C4-2B (cell line): Measurements from ENCODE around the gene NAAA.

Experiments
- H3K27ac ChIP-seq: fragments of 450-650 bp; 2 replicates; pipeline ENCODE4 v1.5.1; 2017
- ZFX ChIP-seq: fragments of 450-650 bp; IDR thresholded peaks from 2 replicates; pipeline ENCODE4 v1.6.1; 2017
- TF ChIP-seq, protein P1 (sequence below): fragments of 450-650 bp; conservative IDR thresholded peaks from 2 replicates; pipeline ENCODE4 v1.5.1; 2017; ENCODE audit warnings: mild to moderate bottlenecking

Gene NAAA

GRCh38 chr4:75930152-75930551 lies 10.7 kb downstream of the NAAA start:
- TF ChIP-seq ZFX, result no peak
- TF ChIP-seq, protein P1, sequence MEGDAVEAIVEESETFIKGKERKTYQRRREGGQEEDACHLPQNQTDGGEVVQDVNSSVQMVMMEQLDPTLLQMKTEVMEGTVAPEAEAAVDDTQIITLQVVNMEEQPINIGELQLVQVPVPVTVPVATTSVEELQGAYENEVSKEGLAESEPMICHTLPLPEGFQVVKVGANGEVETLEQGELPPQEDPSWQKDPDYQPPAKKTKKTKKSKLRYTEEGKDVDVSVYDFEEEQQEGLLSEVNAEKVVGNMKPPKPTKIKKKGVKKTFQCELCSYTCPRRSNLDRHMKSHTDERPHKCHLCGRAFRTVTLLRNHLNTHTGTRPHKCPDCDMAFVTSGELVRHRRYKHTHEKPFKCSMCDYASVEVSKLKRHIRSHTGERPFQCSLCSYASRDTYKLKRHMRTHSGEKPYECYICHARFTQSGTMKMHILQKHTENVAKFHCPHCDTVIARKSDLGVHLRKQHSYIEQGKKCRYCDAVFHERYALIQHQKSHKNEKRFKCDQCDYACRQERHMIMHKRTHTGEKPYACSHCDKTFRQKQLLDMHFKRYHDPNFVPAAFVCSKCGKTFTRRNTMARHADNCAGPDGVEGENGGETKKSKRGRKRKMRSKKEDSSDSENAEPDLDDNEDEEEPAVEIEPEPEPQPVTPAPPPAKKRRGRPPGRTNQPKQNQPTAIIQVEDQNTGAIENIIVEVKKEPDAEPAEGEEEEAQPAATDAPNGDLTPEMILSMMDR, result no peak
- no peak overlapping the region for H3K27ac ChIP-seq

GRCh38 chr4:75924916-75925315 lies 15.9 kb downstream of the NAAA start:
- peak overlapping the region; percentile 31; the same call in 1 of the 2 replicates for H3K27ac ChIP-seq

- no peak for TF ChIP-seq ZFX
- TF ChIP-seq, protein P1, result no peak
- H3K27ac ChIP-seq, result no peak overlapping the region
These were observed 16.4 kb downstream of the NAAA start for GRCh38 chr4:75924309-75924827.

- H3K27ac ChIP-seq, result no peak overlapping the region; the same call in 1 of the 2 replicates
- TF ChIP-seq, protein P1, result no peak
- no peak for TF ChIP-seq ZFX
These were observed 18.2 kb downstream of the NAAA start for GRCh38 chr4:75922588-75922987.

GRCh38 chr4:75921910-75922309 lies 18.9 kb downstream of the NAAA start:
- peak overlapping the region; percentile 61; the same call in 1 of the 2 replicates for H3K27ac ChIP-seq
- no peak for TF ChIP-seq ZFX
- TF ChIP-seq, protein P1, result no peak

- TF ChIP-seq, protein P1, result no peak
- no peak for TF ChIP-seq ZFX
- peak overlapping the region; percentile 61; the same call in 1 of the 2 replicates for H3K27ac ChIP-seq
These were observed 20.5 kb downstream of the NAAA start for GRCh38 chr4:75920327-75920726.

DNA sequence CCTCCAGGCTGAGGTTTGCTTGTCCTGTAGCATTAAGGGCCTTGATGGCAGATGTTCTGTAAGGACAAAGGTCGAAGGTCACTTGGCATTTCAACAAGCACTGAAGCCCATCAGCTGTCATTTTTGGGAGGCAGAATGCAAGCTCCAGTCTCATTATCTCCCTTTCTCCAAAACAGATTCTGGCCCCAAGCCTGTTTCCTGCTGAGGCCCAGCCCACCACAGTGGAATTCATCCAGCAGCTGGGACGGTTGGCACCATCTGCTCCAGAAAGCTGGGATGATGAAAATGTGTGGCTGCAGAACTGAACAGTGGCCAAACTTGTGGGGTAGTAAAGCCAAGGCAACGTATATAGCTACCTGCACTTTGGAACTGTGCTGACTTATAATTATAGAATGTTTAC lies 20.9 kb downstream of the NAAA start:
- TF ChIP-seq, protein P1, result no peak
- TF ChIP-seq ZFX, result no peak
- H3K27ac ChIP-seq, result peak overlapping the region; percentile 61; the same call in 1 of the 2 replicates

- TF ChIP-seq, protein P1, result peak; percentile 86
- TF ChIP-seq ZFX, result no peak
- no peak overlapping the region for H3K27ac ChIP-seq
These were observed 24.6 kb downstream of the NAAA start for GRCh38 chr4:75916091-75916661.
